HUES64 (cell line): ENCODE measurements around the gene CNDP1. TPM values are rescaled to one million over a fixed set of nuclear protein-coding genes. Genes with fewer than 3 reads are reported as not detected.
A peak's percentile ranks its signal among the peaks of the same experiment; 100 is the strongest.

Experiments used
- H3K27ac ChIP-seq: 2 replicates; pipeline ENCODE4 v1.7.0; 2013; ENCODE audit warnings: low read depth, low read length, inconsistent platforms
- H3K27me3 ChIP-seq: 2 replicates; pipeline ENCODE4 v1.6.1; 2013; ENCODE audit warnings: mild to moderate bottlenecking, low read length; ENCODE audit not compliant: insufficient read depth
- H3K36me3 ChIP-seq: 2 replicates; pipeline ENCODE4 v1.6.1; 2013; ENCODE audit warnings: mild to moderate bottlenecking, low read length; ENCODE audit not compliant: insufficient read depth
- H3K4me1 ChIP-seq: 2 replicates; pipeline ENCODE4 v1.6.1; 2013; ENCODE audit warnings: mild to moderate bottlenecking, low read length, moderate library complexity; ENCODE audit not compliant: insufficient read depth
- H3K4me3 ChIP-seq: 2 replicates; pipeline ENCODE4 v1.5.1; 2013; ENCODE audit warnings: mild to moderate bottlenecking, low read length, moderate library complexity
- H3K9ac ChIP-seq: 2 replicates; pipeline ENCODE4 v1.6.1; 2013; ENCODE audit warnings: mild to moderate bottlenecking, low read depth, low read length
- H3K9me3 ChIP-seq: 2 replicates; pipeline ENCODE4 v1.6.1; 2013; ENCODE audit warnings: low read depth, low read length; ENCODE audit not compliant: insufficient read depth
- WGBS: fragments of 150-250, 120-280 bp; methylation state at CpG from one replicate; pipeline ENCODE4 v1.1.7; 2013; ENCODE audit warnings: missing lambda C conversion rate; 5-methylcytosine and 5-hydroxymethylcytosine counted together
- polyA plus RNA-seq, 2 experiments: library from polyadenylated mRNA; stranded (reverse); fragments of 50-300 nt; gene quantifications; one replicate each; pipeline ENCODE4 v1.2.3, GENCODE V29; 2013

CNDP1 gene
- not detected for polyA plus RNA-seq (2013, experiment 1 of 2)
- not detected for polyA plus RNA-seq (2013, experiment 2 of 2)

GRCh38 chr18:74534150-74534969 lies at the start of gene CNDP1:
Gene CNDP1, plus strand, starts transcription at chr18:74534500. Its CDS starts 168 bp downstream, at chr18:74534668.
- H3K27ac ChIP-seq = no peak within 1 kb of the TSS
- no peaks in the 10 kb centered on the region for H3K9me3 ChIP-seq
- H3K36me3 ChIP-seq = no peaks in the 10 kb centered on the region
- H3K27me3 ChIP-seq = no peaks in the 10 kb centered on the region
- no peak within 1 kb of the TSS for H3K9ac ChIP-seq
- WGBS = 94% methylated on average over 21 of the region's 21 CpGs
- H3K4me3 ChIP-seq = no peak within 1 kb of the TSS
- H3K4me1 ChIP-seq = no peaks in the 10 kb centered on the region

GRCh38 chr18:74486119-74486849 lies 48.0 kb upstream of the CNDP1 start:
- 90% methylated on average over 15 of the region's 15 CpGs for WGBS
- H3K27me3 ChIP-seq = no peaks in the 10 kb centered on the region
- H3K4me1 ChIP-seq = no peaks in the 10 kb centered on the region
- H3K36me3 ChIP-seq = no peaks in the 10 kb centered on the region
- H3K9ac ChIP-seq = no peak overlapping the region
- H3K4me3 ChIP-seq = no peak overlapping the region
- no peak overlapping the region for H3K27ac ChIP-seq
- H3K9me3 ChIP-seq = no peaks in the 10 kb centered on the region

GRCh38 chr18:74488354-74488753 lies 45.9 kb upstream of the CNDP1 start:
- Histone ChIP-seq H3K27ac (no peak overlapping the region), H3K4me3 (no peak overlapping the region), H3K27me3 (no peaks in the 10 kb centered on the region), H3K9ac (no peak overlapping the region), H3K9me3 (no peaks in the 10 kb centered on the region), H3K36me3 (no peaks in the 10 kb centered on the region), H3K4me1 (no peaks in the 10 kb centered on the region)
- over 99% methylated on average over 8 of the region's 8 CpGs for WGBS

GRCh38 chr18:74488864-74489263 lies 45.4 kb upstream of the CNDP1 start:
- H3K27ac ChIP-seq = no peak overlapping the region

GRCh38 chr18:74489676-74490075 lies 44.6 kb upstream of the CNDP1 start:
- H3K4me1 ChIP-seq = no peaks in the 10 kb centered on the region
- H3K36me3 ChIP-seq = no peaks in the 10 kb centered on the region
- H3K9ac ChIP-seq = no peak overlapping the region
- 80% methylated on average over 5 of the region's 7 CpGs for WGBS
- no peaks in the 10 kb centered on the region for H3K27me3 ChIP-seq
- H3K9me3 ChIP-seq = no peaks in the 10 kb centered on the region
- H3K27ac ChIP-seq = no peak overlapping the region
- H3K4me3 ChIP-seq = no peak overlapping the region

More at GRCh38 chr18:74488864-74489263, 45.4 kb upstream of the CNDP1 start:
- H3K36me3 ChIP-seq = no peaks in the 10 kb centered on the region
- no peak overlapping the region for H3K9ac ChIP-seq
- no peaks in the 10 kb centered on the region for H3K27me3 ChIP-seq
- WGBS = 94% methylated on average over 8 of the region's 8 CpGs
- H3K9me3 ChIP-seq = no peaks in the 10 kb centered on the region
- H3K4me1 ChIP-seq = no peaks in the 10 kb centered on the region
- no peak overlapping the region for H3K4me3 ChIP-seq

- Histone ChIP-seq H3K9ac (no peak overlapping the region), H3K9me3 (no peaks in the 10 kb centered on the region), H3K27ac (no peak overlapping the region), H3K36me3 (no peaks in the 10 kb centered on the region), H3K4me1 (peaks cover 3% of the 10 kb centered on the region), H3K4me3 (no peak overlapping the region), H3K27me3 (no peaks in the 10 kb centered on the region)
- 70% methylated on average over 3 of the region's 3 CpGs for WGBS
Measured at GRCh38 chr18:74492259-74492658, 42.0 kb upstream of the CNDP1 start.

- Histone ChIP-seq H3K36me3 (peaks cover 7% of the 10 kb centered on the region; the same call in 1 of the 2 replicates), H3K27me3 (no peaks in the 10 kb centered on the region), H3K9ac (no peak overlapping the region), H3K27ac (no peak overlapping the region), H3K4me3 (no peak overlapping the region), H3K9me3 (no peaks in the 10 kb centered on the region), H3K4me1 (peaks cover 11% of the 10 kb centered on the region)
- WGBS = 73% methylated on average over 1 of the region's 1 CpG
Measured at GRCh38 chr18:74493689-74494088, 40.6 kb upstream of the CNDP1 start.

- Histone ChIP-seq H3K4me3 (no peak overlapping the region), H3K9me3 (no peaks in the 10 kb centered on the region), H3K27me3 (no peaks in the 10 kb centered on the region), H3K9ac (no peak overlapping the region), H3K36me3 (peaks cover 9% of the 10 kb centered on the region; the same call in 1 of the 2 replicates), H3K4me1 (peaks cover 19% of the 10 kb centered on the region), H3K27ac (no peak overlapping the region)
- no CpG with 5 or more reads among the region's 1 CpG for WGBS
Measured at GRCh38 chr18:74494514-74494913, 39.8 kb upstream of the CNDP1 start.

- peak within 1 kb of the TSS; percentile 82 for H3K27ac ChIP-seq
- H3K36me3 ChIP-seq = peaks cover 20% of the 10 kb centered on the region
- WGBS = under 1% methylated on average over 71 of the region's 71 CpGs
- H3K9me3 ChIP-seq = no peaks in the 10 kb centered on the region
- no peaks in the 10 kb centered on the region for H3K27me3 ChIP-seq
- H3K4me3 ChIP-seq = peak within 1 kb of the TSS; percentile 83
- H3K9ac ChIP-seq = peak within 1 kb of the TSS; percentile 95
- peaks cover 25% of the 10 kb centered on the region for H3K4me1 ChIP-seq
Measured at GRCh38 chr18:74495581-74496507, 38.5 kb upstream of the CNDP1 start, which contains the start of gene CNDP2. Gene CNDP2, plus strand, starts transcription at chr18:74496363. Its CDS starts 3,611 bp downstream, at chr18:74499974.

GRCh38 chr18:74496508-74497323 lies 37.6 kb upstream of the CNDP1 start:
- peak overlapping the region; percentile 95 for H3K9ac ChIP-seq
- H3K36me3 ChIP-seq = peaks cover 28% of the 10 kb centered on the region
- H3K4me3 ChIP-seq = peak overlapping the region; percentile 83
- no peaks in the 10 kb centered on the region for H3K27me3 ChIP-seq
- no peaks in the 10 kb centered on the region for H3K9me3 ChIP-seq
- H3K4me1 ChIP-seq = peaks cover 25% of the 10 kb centered on the region
- peak overlapping the region; percentile 82 for H3K27ac ChIP-seq
- 4% methylated on average over 47 of the region's 48 CpGs for WGBS
